Testis (tissue), 2 donors: ENCODE measurements around the gene ESR1.

Experiments used
- CTCF ChIP-seq, 3 experiments: fragments of 450-650 bp in 2 of 3; fragments of 200-600 bp in 1 of 3; sonication (generic) in 1 of 3; IDR thresholded peaks; one replicate each; pipeline ENCODE4 v1.5.1; 2016 to 2019; ENCODE audit warnings: antibody characterized with exemption in 3 of 3, mild to moderate bottlenecking in 2 of 3, moderate library complexity in 1 of 3
- POLR2A ChIP-seq: fragments of 450-650 bp; IDR thresholded peaks from one replicate; pipeline ENCODE4 v1.6.1; 2017; ENCODE audit warnings: antibody characterized with exemption, mild to moderate bottlenecking, moderate library complexity

DNA sequence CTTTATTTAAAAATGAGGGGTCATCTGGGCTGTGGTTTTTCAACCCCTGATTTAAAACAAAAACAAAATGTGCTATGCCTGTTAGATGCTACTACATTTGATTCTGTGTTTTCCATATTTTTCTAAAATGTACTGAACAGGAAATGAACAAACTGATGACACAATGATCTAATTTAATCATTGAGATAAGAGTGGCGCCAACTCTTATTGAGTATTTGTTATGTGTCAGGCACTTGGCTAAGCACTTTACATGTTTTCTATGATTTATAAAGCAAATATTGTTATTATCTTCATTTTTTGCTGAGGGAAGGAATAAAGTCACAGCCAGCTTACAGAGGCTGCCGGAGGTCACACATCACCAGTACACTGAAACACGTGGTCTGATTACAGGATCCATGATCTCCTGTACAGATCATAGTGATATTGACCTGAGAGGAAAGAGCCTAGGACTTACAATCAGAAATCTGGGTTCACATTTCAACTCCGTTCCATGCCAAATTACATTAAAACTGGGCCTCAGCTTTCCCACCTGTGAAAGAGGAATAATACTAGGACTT, 166.7 kb downstream of the ESR1 start:
- no peak for TF ChIP-seq CTCF (IDR thresholded peaks at IDR 0.05)
- TF ChIP-seq POLR2A: no peak
